Liver (tissue), 9 donors: ENCODE results near the gene CD84. TPM values are rescaled to one million over a fixed set of nuclear protein-coding genes. Genes with fewer than 3 reads are reported as not detected.
"Not testable (repeated sequence)": the region's sequence is repeated elsewhere in the genome, so short reads cannot be mapped to it uniquely, and the experiment has no call there.

Experiments used
- DNase-seq: peaks from one replicate; pipeline ENCODE4 v3.0.0-alpha.2; 2017; ENCODE audit warnings: low spot score
- H3K27ac ChIP-seq, 2 donors: one replicate each; pipeline ENCODE4 v1.7.0; 2013; ENCODE audit warnings: inconsistent platforms in 2 of 2, low read length in 2 of 2, control low read depth in 1 of 2, low read depth in 1 of 2, mild to moderate bottlenecking in 1 of 2
- H3K27me3 ChIP-seq, 4 donors: one replicate each; pipeline versions ENCODE4 v1.6.1 to v1.7.0; 2013; ENCODE audit warnings: low read length in 3 of 4, inconsistent platforms in 1 of 4, mild to moderate bottlenecking in 1 of 4, moderate library complexity in 1 of 4; ENCODE audit not compliant: control insufficient read depth in 4 of 4, insufficient read depth in 4 of 4
- H3K36me3 ChIP-seq, 4 donors: one replicate each; pipeline versions ENCODE4 v1.6.1 to v1.7.0; 2013; ENCODE audit warnings: low read length in 3 of 4, mild to moderate bottlenecking in 3 of 4, low read depth in 1 of 4, moderate library complexity in 1 of 4; ENCODE audit not compliant: control insufficient read depth in 4 of 4, insufficient read depth in 3 of 4
- H3K4me1 ChIP-seq, 4 donors: one replicate each; pipeline versions ENCODE4 v1.6.1 to v1.7.0; 2013; ENCODE audit warnings: low read length in 3 of 4, mild to moderate bottlenecking in 3 of 4, moderate library complexity in 1 of 4; ENCODE audit not compliant: control insufficient read depth in 4 of 4, insufficient read depth in 4 of 4
- H3K4me3 ChIP-seq, 3 donors: one replicate each; pipeline versions ENCODE4 v1.6.1 to v1.7.0; 2013; ENCODE audit warnings: low read length in 3 of 3, control low read depth in 1 of 3, low read depth in 1 of 3, mild to moderate bottlenecking in 1 of 3
- H3K9ac ChIP-seq, 2 donors: one replicate each; pipeline ENCODE4 v1.7.0; 2013; ENCODE audit warnings: low read length in 2 of 2, mild to moderate bottlenecking in 2 of 2, moderate library complexity in 2 of 2, control low read depth in 1 of 2, low read depth in 1 of 2
- H3K9me3 ChIP-seq, 4 donors: one replicate each; pipeline versions ENCODE4 v1.6.1 to v1.7.0; 2013; ENCODE audit warnings: low read length in 3 of 4; ENCODE audit not compliant: control insufficient read depth in 4 of 4
- ATF3 ChIP-seq: IDR thresholded peaks from 2 replicates; pipeline ENCODE4 v1.6.1; 2016; ENCODE audit warnings: antibody characterized with exemption
- CTCF ChIP-seq: fragments of 150-350 bp; IDR thresholded peaks from 2 replicates; pipeline ENCODE4 v1.5.1; 2017; ENCODE audit warnings: improper control_type of control experiment, low read depth, low read length; ENCODE audit not compliant: missing input control
- EGR1 ChIP-seq, 2 donors: IDR thresholded peaks; 2 replicates each; pipeline ENCODE4 v1.6.1; 2016 to 2018; ENCODE audit warnings: antibody characterized with exemption in 2 of 2, low read depth in 2 of 2
- FOXA1 ChIP-seq: IDR thresholded peaks from 2 replicates; pipeline ENCODE4 v1.6.1; 2016; ENCODE audit warnings: antibody characterized with exemption
- FOXA2 ChIP-seq: IDR thresholded peaks from 2 replicates; pipeline ENCODE4 v1.6.1; 2016; ENCODE audit warnings: antibody characterized with exemption
- GABPA ChIP-seq, 2 donors: IDR thresholded peaks in 1 of 2; conservative IDR thresholded peaks in 1 of 2; 2 replicates each; pipeline ENCODE4 v1.6.1; 2016; ENCODE audit warnings: antibody characterized with exemption in 2 of 2, mild to moderate bottlenecking in 1 of 2, moderate library complexity in 1 of 2
- HNF4A ChIP-seq, 2 donors: conservative IDR thresholded peaks; 2 replicates each; pipeline ENCODE4 v1.6.1; 2016; ENCODE audit warnings: antibody characterized with exemption in 2 of 2, mild to moderate bottlenecking in 2 of 2
- HNF4G ChIP-seq: IDR thresholded peaks from 2 replicates; pipeline ENCODE4 v1.6.1; 2016; ENCODE audit warnings: antibody characterized with exemption
- JUND ChIP-seq, 2 donors: IDR thresholded peaks; 2 replicates each; pipeline ENCODE4 v1.6.1; 2016; ENCODE audit warnings: antibody characterized with exemption in 2 of 2
- NR2F2 ChIP-seq: IDR thresholded peaks from 2 replicates; pipeline ENCODE4 v1.6.1; 2016; ENCODE audit warnings: antibody characterized with exemption
- REST ChIP-seq: IDR thresholded peaks from 2 replicates; pipeline ENCODE4 v1.6.1; 2016; ENCODE audit warnings: antibody characterized with exemption, mild to moderate bottlenecking
- RXRA ChIP-seq, 2 donors: IDR thresholded peaks; 2 replicates each; pipeline ENCODE4 v1.6.1; 2017 to 2018; ENCODE audit warnings: antibody characterized with exemption in 2 of 2, mild to moderate bottlenecking in 1 of 2
- SP1 ChIP-seq: IDR thresholded peaks from 2 replicates; pipeline ENCODE4 v1.6.1; 2018; ENCODE audit warnings: antibody characterized with exemption, mild to moderate bottlenecking
- WGBS: extraction: QIAGEN DNeasy Blood & Tissue Kit; methylation state at CpG from one replicate; pipeline ENCODE4 v1.1.7; 2013; 5-methylcytosine and 5-hydroxymethylcytosine counted together
- polyA plus RNA-seq, 2 donors: library from polyadenylated mRNA; stranded (reverse) in 1 of 2; unstranded in 1 of 2; fragments of 200-250 nt in 1 of 2; fragments of >200 nt in 1 of 2; fragmentation: Nextera tagmentation in 1 of 2; extraction: Ambion mirVana in 1 of 2; gene quantifications; one replicate each; pipeline versions ENCODE4 v1.2.1 to v1.2.3, GENCODE V29; 2013 to 2015
- total RNA-seq, 2 donors: library from RNA; depleted of rRNA; stranded (reverse); fragments of >200 nt; gene quantifications; one replicate each; pipeline ENCODE4 v1.2.3, GENCODE V29; 2014
- TF ChIP-seq, protein P1 (sequence below): IDR thresholded peaks from 2 replicates; pipeline ENCODE4 v1.6.1; 2016; ENCODE audit warnings: antibody characterized with exemption
- TF ChIP-seq, protein P2 (sequence below): IDR thresholded peaks from 2 replicates; pipeline ENCODE4 v1.6.1; 2016; ENCODE audit warnings: antibody characterized with exemption
- donor health status: healthy.
- donor health status: healthy.
- donor health status: healthy.
- donor health status: healthy.
- donor health status: healthy.

Gene CD84
- total and polyA plus RNA-seq, 4 donors = 2.1 to 8.8 (median 4.4) TPM

- peak; percentile 26 for TF ChIP-seq REST
- TF ChIP-seq, protein P1, sequence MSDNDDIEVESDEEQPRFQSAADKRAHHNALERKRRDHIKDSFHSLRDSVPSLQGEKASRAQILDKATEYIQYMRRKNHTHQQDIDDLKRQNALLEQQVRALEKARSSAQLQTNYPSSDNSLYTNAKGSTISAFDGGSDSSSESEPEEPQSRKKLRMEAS = no peak
Measured at GRCh38 chr1:160584784-160585183, 5.5 kb upstream of the CD84 start (continued).

- not testable (repeated sequence) for H3K27me3 ChIP-seq, DNase-seq, H3K9ac ChIP-seq, H3K27ac ChIP-seq, H3K9me3 ChIP-seq, H3K4me3 ChIP-seq, H3K36me3 ChIP-seq
- H3K4me1 ChIP-seq = peaks cover 0 to 12% (median 8%) of the 10 kb centered on the region in 4 donors
- 98% methylated on average over 2 of the region's 2 CpGs for WGBS
Measured at GRCh38 chr1:160582976-160583375, 3.7 kb upstream of the CD84 start.

DNA sequence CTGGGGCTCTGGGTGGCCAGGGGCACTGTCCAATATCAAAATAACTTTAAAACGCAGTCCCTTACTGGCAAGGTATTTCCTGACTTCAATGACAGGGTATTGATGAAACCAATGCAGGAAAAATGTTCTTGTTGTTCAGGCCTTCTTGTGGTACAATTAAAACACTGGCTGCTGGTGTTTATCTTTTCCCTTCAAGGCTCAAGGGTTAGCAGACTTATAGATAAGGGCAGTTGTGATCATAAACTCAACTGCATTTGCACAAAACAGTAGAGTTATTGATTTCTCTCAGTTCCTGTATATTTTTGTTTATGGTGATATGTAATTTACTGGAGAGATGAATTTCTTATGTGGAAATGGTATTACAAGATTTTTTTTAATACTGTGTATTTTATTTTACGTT, 2.7 kb upstream of the CD84 start:
- TF ChIP-seq EGR1 (IDR thresholded peaks at IDR 0.05; ENCODE audit: low read depth in 2 of 2) = no peak
- TF ChIP-seq NR2F2 = no peak
- TF ChIP-seq, protein P2, sequence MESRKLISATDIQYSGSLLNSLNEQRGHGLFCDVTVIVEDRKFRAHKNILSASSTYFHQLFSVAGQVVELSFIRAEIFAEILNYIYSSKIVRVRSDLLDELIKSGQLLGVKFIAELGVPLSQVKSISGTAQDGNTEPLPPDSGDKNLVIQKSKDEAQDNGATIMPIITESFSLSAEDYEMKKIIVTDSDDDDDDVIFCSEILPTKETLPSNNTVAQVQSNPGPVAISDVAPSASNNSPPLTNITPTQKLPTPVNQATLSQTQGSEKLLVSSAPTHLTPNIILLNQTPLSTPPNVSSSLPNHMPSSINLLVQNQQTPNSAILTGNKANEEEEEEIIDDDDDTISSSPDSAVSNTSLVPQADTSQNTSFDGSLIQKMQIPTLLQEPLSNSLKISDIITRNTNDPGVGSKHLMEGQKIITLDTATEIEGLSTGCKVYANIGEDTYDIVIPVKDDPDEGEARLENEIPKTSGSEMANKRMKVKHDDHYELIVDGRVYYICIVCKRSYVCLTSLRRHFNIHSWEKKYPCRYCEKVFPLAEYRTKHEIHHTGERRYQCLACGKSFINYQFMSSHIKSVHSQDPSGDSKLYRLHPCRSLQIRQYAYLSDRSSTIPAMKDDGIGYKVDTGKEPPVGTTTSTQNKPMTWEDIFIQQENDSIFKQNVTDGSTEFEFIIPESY = no peak
- TF ChIP-seq FOXA1 = no peak
- TF ChIP-seq HNF4A (conservative IDR thresholded peaks at IDR 0.05) = no peak
- TF ChIP-seq, protein P1 = no peak
- TF ChIP-seq CTCF = no peak
- TF ChIP-seq HNF4G = no peak
- no peak for TF ChIP-seq RXRA (IDR thresholded peaks at IDR 0.05)
- TF ChIP-seq FOXA2 = no peak
- no peak for TF ChIP-seq JUND (IDR thresholded peaks at IDR 0.05)
- TF ChIP-seq SP1 = no peak
- no peak for TF ChIP-seq ATF3
- TF ChIP-seq GABPA (IDR thresholded peaks at IDR 0.05 in 1 of 2, conservative IDR thresholded peaks at IDR 0.05 in 1 of 2) = no peak
- Histone ChIP-seq H3K9ac (no peak overlapping the region), H3K27ac (no peak overlapping the region), H3K4me1 (peaks cover 0 to 10% (median 8%) of the 10 kb centered on the region in 4 donors), H3K27me3 (no peaks in the 10 kb centered on the region), H3K36me3 (no peaks in the 10 kb centered on the region), H3K4me3 (no peak overlapping the region), H3K9me3 (peaks cover 0 to 5% (median 0%) of the 10 kb centered on the region in 4 donors)
- DNase-seq = no peak
- WGBS = 62% methylated on average over 2 of the region's 2 CpGs
